AG09319 (cell line): ENCODE data around the gene MYBPH.

Source experiments
- DNase-seq: peaks from one replicate; pipeline ENCODE4 v3.0.0-alpha.2; 2010; ENCODE audit warnings: low read depth; ENCODE audit errors: extremely low read depth
- TF ChIP-seq, protein P1 (sequence below): IDR thresholded peaks from 2 replicates; pipeline ENCODE4 v1.5.1; 2011; ENCODE audit warnings: low read depth, mild to moderate bottlenecking, inconsistent platforms, low read length, moderate library complexity

The MYBPH gene

DNA sequence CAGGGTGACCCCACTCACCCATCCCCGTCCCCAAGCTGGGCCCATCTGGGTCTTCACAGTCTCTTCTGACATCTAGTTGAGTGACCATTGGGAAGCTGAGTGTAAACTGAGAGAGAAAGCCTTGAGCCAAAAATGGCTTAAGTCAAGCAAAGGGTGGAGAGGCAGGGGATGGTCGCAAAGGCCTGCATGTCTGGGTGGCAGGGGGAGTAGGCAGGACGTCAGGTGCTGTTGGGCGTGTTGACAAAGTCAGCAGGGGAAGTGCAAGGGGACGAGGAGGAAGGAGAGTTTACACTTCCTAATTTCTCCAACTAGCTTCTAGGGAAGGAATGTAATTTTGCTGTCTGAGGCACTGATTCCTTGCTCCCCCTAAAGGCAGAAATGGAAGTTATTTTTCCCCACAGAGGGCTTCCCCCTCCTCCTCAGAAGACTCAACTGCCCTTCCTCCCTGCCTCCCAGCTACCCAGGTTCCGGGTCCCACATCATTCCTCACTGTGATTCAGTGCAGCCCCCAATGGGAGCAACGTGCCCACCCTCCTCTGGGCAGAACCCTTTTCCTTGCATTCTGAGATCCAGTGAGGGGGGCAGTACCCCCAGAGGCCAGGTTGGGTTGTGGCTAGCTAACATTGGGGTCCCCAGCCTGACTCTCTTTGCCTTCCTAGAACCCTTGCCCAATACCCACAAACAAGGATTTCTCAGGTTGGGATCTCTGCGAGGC is 49.3 kb downstream of the MYBPH start:
- DNase-seq: no peak
- TF ChIP-seq, protein P1, sequence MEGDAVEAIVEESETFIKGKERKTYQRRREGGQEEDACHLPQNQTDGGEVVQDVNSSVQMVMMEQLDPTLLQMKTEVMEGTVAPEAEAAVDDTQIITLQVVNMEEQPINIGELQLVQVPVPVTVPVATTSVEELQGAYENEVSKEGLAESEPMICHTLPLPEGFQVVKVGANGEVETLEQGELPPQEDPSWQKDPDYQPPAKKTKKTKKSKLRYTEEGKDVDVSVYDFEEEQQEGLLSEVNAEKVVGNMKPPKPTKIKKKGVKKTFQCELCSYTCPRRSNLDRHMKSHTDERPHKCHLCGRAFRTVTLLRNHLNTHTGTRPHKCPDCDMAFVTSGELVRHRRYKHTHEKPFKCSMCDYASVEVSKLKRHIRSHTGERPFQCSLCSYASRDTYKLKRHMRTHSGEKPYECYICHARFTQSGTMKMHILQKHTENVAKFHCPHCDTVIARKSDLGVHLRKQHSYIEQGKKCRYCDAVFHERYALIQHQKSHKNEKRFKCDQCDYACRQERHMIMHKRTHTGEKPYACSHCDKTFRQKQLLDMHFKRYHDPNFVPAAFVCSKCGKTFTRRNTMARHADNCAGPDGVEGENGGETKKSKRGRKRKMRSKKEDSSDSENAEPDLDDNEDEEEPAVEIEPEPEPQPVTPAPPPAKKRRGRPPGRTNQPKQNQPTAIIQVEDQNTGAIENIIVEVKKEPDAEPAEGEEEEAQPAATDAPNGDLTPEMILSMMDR: peak; percentile 50

DNA sequence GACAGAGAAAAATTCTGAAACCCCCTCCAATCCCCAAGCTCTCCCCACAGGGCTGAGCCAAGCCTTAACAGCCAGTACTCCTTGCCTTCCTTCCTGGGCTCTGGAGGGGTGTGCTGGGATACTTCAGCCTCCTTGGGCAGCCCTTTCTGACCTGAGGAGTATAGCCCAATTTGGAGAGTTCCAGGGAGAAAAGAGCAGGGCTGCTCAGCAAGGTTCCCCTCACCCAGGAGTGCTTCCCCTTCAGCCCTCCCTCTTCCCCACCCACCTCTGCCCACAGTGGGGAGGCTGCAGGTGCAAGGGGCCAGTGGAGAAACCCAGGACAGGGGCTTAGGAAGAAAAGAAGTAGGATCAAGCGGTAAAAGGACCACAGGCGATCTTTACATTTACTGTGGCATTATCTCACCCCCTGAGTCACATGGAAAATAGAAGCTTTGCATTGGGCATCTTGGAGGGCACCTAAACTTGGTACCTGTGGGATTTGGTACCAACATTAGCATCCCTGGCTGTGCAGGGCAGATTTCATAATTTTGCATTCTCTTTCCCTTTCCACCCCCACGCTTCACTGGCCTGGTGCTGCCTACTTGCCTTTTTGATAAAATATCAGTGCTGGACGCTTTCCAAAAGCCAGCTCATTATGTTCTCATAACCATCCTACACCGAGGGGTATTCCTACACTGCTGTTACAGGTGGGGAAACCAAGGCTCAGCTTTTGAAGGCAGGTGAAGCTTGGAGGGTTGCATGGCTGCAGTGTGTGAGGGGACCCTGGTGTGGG is 50.9 kb downstream of the MYBPH start:
- no peak for DNase-seq
- TF ChIP-seq, protein P1: no peak

DNA sequence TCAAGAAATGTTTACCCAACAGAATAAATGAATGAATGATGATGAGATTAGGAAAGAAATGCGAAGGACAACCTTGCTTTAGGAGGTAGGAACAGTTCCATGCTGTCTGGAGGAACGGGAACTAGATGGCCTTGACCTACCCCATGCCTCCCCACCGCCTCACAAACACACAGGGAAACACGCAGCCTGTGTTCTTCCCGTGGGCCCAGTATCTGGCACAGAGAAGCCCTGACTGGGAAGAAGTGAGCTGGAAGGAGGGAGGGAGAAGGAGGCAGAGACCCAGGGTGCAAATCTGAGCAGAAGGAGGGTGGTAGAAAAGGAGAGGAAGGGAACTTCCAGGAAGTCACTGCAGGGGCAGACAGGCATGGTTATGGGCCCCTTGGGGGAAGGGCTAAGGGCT is 51.6 kb downstream of the MYBPH start:
- TF ChIP-seq, protein P1: no peak

DNA sequence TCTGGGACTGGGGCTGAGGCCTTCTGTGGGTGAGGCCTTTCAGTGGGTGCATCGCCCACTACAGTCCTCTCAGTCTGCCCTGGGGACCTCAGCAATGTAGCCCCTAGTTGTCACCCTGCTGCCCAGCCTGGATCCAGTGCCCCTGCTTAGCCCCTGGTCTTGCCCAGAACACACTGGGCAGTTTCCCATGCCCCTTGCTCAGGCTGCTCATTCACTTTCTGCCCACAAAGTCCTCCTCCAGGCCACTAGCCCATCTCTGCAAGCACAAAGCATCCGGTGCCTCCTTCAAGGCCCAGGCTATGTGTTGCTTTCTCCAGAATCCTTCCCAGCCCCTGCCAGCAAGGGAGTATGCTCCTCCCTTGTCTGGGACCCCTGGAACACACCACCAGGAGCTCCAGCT is 53.5 kb downstream of the MYBPH start:
- no peak for DNase-seq
- TF ChIP-seq, protein P1: no peak

More for the DNA sequence above, 51.6 kb downstream of the MYBPH start:
- DNase-seq: no peak

DNA sequence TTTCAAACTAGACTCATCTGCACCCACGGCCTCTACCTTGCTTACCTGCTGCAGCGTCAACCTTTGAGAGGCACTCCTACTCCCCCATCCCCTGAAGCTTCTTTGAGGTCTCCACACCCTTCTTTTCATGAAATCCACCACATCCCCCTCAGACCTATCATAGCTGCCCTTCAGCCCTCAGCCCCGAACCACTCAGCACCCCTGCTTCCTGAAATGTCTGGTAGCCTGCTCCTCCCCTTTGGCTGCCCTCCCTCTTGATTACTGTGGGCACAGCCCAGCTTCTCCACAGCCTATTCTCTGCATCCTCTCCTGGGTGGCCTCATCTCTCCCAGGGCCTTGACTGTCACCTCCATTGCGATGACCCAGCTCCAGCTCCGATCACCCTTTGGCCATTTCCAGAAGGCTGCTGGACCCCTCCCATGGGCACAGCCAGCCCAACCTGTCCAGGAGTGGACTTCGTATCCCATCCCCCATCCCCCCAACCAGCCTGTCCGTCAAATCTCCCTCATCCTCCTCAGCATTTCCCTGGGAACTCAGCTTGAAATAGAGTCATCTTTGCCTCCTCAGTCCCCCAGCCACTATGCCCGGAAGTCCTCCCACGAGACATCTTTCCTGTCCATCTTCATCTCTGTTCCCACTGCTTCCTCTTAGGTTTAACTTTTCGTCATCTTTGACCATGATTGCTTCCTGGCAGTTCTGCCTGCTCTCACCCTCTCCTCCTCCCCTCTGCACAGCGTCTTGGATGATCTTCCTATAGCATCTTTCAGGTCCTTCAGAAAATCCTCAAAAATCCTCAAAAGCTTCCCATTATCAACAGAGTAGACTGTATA is 54.2 kb downstream of the MYBPH start:
- no peak for DNase-seq
- TF ChIP-seq, protein P1: no peak

DNA sequence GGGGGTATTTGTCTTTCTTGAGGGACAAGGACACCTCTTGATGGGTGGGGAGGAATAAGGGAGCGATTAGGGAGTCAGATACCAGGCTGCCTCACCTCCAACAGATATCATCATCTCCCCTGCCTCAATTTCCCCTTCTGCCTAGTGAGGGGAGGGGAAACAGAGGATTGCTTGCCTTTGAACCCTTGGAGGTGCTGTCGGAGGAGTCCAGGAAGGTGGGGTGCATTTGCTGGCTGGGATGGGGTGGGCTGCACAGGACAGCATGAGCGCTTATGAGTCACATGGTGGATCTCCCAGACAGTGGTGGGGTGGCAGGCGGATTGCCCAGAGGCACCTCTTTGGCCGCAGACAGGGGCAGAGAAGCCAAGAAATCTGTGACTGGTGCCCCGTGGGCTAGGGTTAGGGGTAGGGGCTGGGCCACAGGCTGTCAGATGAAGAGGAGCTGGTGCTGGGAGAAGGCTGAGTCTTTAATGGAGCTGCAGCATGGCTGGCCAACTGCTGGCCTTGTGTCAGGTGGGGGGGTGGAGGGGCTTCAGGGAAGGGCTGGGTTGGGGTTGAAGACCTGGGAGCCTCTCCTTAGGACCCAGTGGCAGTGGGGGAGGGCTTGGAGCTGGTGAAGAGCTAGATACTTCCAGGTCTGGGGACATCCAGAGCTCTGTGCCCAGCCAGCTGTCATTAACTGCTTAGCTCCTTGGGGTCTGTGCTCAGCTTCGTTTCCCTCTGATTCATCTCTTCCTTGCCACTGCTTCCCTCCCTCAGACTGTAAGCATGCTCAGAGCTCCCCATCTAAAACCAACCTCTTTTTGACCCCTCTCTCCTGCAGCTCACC is 55.1 kb downstream of the MYBPH start:
- no peak for DNase-seq

More for the DNA sequence above, 55.1 kb downstream of the MYBPH start:
- TF ChIP-seq, protein P1: no peak
